GM19239 (cell line): ENCODE measurements around the gene FKBP9.

Experiments
- DNase-seq: peaks from one replicate; pipeline ENCODE4 v3.0.0; 2011; ENCODE audit warnings: low spot score; ENCODE audit not compliant: insufficient read length
- FAIRE-seq: peaks from 2 replicates; lab custom pipeline; 2011; peaks lifted over from hg19 to GRCh38; lab: Jason Lieb, UNC

Gene FKBP9

DNA sequence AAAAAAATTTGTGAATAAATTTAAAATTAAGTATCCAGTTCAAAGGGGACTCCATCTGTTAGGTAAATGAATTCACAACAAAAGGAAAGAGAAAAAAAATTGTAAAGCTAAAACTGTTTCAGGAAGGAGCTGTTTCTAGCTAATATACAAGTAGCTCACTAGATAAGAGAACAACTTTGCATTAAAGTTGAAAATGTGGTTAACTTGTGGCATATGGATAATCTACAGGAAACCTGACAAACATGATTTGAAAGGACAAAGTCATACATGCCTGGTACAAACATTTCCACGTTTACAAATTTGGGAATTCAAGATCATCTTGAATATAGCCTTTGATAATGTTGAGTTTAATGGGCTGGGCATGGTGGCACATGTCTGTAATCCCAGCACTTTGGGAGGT, 96.5 kb downstream of the FKBP9 start:
- FAIRE-seq (no peak), DNase-seq (no peak)

DNA sequence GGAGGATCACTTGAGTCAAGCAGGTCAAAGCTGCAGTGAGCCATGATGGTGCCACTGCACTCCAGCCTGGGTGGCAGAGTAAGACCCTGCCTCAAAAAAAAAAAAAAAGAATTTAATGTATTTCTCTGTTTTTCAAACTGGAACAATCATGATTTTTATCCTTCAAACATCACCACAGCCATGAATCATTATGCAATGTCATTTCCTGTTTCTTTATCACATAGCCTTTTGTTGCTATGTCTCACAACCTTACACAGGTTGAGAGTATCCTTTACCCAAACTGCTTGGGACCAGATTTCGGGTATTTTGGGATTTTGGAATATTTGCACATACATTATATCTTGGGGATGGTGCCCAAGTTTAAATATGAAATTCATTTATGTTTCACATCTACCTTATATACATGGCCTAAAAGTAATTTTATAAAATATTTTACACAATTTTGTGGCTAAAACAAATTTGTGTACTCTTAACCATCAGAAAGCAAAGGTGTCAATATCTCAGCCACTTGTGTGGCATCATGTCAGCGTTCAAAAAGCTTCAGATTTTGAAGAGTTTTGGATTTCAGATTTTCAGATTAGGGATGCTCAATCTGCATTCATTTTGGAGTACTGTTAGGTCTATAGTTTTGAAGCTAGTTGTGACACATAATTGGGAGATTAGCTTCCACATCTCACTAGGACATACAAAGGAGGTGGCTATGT, 97.2 kb downstream of the FKBP9 start:
- FAIRE-seq (no peak), DNase-seq (no peak)

DNA sequence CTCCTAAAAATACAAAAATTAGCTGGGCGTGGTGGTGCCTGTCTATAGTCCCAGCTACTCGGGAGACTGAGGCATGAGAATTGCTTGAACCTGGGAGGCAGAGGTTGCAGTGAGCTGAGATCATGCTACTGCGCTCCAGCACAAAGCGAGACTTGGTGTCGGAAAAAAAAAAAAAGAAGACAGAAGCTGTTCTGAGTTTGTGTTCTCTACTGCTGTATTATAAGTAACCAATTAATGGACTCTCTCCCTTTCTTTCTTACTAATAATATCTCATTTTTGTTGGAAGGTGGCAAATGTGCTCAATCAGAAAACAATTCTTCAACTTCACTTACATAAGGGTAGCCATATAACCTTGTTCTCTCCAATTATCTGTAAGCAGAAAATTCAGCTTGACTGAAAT, 97.9 kb downstream of the FKBP9 start:
- no peak for DNase-seq
- FAIRE-seq, result no peak
